Measurements from ENCODE around the gene CHODL.

Gene CHODL

GRCh38 chr21:18274370-18274769 is 29.7 kb downstream of the CHODL start:
- DNase-seq (ENCODE audit: low spot score) = no peak
- no peak for TF ChIP-seq CTCF (IDR thresholded peaks at IDR 0.05; ENCODE audit: extremely low read depth, insufficient read depth, missing control alignments)
- in situ Hi-C loops (cut with MboI; ENCODE audit: low pct_unique_long_range_greater_than_20kb, low sequenced_read_pairs, unreplicated experiment) = no loop called here

GRCh38 chr21:18275781-18276180 is 31.1 kb downstream of the CHODL start:
- in situ Hi-C loops (cut with MboI; ENCODE audit: low pct_unique_long_range_greater_than_20kb, low sequenced_read_pairs, unreplicated experiment) = no loop called here
- no peak for DNase-seq (ENCODE audit: low spot score)
- TF ChIP-seq CTCF (IDR thresholded peaks at IDR 0.05; ENCODE audit: extremely low read depth, insufficient read depth, missing control alignments) = no peak

DNA sequence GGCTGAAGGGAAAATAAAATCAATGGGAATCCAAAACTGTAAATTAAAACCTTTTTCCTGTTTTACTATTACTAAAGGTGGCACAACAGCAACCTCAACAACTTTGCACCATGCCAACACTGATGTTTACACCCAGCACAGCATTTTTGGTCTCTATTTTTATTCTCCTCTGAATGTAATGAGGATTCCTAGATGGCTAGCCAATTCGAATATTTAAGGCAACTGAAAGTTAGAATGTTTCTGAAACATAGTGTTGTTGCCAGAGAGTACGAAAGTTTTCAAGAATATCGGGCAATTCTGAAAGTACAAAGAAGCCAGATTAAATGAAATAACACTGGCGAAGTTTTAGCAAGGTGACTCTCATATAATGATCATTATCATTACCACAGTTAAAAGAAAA is 40.7 kb downstream of the CHODL start:
- TF ChIP-seq CTCF (IDR thresholded peaks at IDR 0.05; ENCODE audit: extremely low read depth, insufficient read depth, missing control alignments) = no peak
- no peak for DNase-seq (ENCODE audit: low spot score)
- in situ Hi-C loops (cut with MboI; ENCODE audit: low pct_unique_long_range_greater_than_20kb, low sequenced_read_pairs, unreplicated experiment) = no loop called here

GRCh38 chr21:18289876-18290275 is 45.2 kb downstream of the CHODL start:
- in situ Hi-C loops (cut with MboI; ENCODE audit: low pct_unique_long_range_greater_than_20kb, low sequenced_read_pairs, unreplicated experiment) = no loop called here
- no peak for DNase-seq (ENCODE audit: low spot score)
- TF ChIP-seq CTCF (IDR thresholded peaks at IDR 0.05; ENCODE audit: extremely low read depth, insufficient read depth, missing control alignments) = no peak

- in situ Hi-C loops (cut with MboI; ENCODE audit: low pct_unique_long_range_greater_than_20kb, low sequenced_read_pairs, unreplicated experiment) = no loop called here
- no peak for TF ChIP-seq CTCF (IDR thresholded peaks at IDR 0.05; ENCODE audit: extremely low read depth, insufficient read depth, missing control alignments)
- no peak for DNase-seq (ENCODE audit: low spot score)
Observed at GRCh38 chr21:18294100-18294499, 49.5 kb downstream of the CHODL start.

DNA sequence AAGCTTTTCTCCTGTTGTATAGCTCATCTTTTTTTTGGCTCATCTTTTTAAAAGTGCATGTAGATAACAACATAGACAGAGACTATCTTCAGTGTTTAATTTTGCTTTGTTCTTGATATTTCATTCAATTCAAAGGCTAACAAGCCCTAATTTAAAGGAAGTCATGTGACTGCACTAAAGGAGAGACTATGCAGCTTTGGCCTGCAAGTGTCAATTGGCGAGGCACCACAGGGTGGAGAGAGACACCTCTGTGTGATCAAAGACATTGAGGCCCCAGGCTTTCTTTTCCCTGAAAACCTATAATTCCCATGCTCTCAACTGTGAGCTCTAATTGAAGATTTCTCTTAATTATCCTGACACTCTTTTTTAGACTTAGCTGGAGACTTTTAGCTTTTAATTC is 53.6 kb downstream of the CHODL start:
- no peak for DNase-seq (ENCODE audit: low spot score)
- in situ Hi-C loops (cut with MboI; ENCODE audit: low pct_unique_long_range_greater_than_20kb, low sequenced_read_pairs, unreplicated experiment) = no loop called here
- no peak for TF ChIP-seq CTCF (IDR thresholded peaks at IDR 0.05; ENCODE audit: extremely low read depth, insufficient read depth, missing control alignments)

Measured in GM13977 (cell line).